Measurements from ENCODE around the gene WDR70. TPM values are rescaled to one million over a fixed set of nuclear protein-coding genes. Genes with fewer than 3 reads are reported as not detected.

Gene WDR70
- total RNA-seq, 1 donor from 2014 or later, result 23.6 TPM

DNA sequence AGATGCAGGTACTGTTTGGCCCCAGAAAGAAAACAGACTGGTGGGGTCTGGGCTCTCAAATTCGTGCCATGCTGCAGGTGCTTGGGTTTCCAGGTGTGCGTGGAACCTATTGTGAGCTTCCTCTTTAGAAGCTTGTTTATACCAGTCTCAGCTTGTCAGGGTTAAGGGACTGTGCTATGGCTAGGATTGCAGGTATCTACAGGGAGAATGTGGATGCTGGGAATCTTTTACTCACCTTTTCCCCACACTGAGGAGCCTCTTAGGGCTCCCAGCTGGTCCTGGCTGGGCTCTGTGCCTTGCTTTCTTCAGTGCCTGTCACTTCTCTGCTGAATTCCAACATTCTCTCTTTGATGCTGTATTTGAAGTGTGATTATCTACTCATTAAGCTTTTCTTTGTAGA is 111.8 kb downstream of the WDR70 start:
- Mint-ChIP-seq H3K27ac (ENCODE audit: unreplicated experiment) (no peak overlapping the region), H3K4me1 (ENCODE audit: low read depth) (peaks cover 6% of the 10 kb centered on the region), H3K4me3 (ENCODE audit: unreplicated experiment) (no peak overlapping the region), H3K9me3 (ENCODE audit: low read depth) (peaks cover 9% of the 10 kb centered on the region), H3K27me3 (ENCODE audit: low read depth) (no peaks in the 10 kb centered on the region), H3K36me3 (ENCODE audit: low read depth) (peaks cover 9% of the 10 kb centered on the region)
- TF ChIP-seq, protein P1, sequence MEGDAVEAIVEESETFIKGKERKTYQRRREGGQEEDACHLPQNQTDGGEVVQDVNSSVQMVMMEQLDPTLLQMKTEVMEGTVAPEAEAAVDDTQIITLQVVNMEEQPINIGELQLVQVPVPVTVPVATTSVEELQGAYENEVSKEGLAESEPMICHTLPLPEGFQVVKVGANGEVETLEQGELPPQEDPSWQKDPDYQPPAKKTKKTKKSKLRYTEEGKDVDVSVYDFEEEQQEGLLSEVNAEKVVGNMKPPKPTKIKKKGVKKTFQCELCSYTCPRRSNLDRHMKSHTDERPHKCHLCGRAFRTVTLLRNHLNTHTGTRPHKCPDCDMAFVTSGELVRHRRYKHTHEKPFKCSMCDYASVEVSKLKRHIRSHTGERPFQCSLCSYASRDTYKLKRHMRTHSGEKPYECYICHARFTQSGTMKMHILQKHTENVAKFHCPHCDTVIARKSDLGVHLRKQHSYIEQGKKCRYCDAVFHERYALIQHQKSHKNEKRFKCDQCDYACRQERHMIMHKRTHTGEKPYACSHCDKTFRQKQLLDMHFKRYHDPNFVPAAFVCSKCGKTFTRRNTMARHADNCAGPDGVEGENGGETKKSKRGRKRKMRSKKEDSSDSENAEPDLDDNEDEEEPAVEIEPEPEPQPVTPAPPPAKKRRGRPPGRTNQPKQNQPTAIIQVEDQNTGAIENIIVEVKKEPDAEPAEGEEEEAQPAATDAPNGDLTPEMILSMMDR (IDR thresholded peaks at IDR 0.05), result no peak
- no peak for DNase-seq (ENCODE audit: low spot score)

DNA sequence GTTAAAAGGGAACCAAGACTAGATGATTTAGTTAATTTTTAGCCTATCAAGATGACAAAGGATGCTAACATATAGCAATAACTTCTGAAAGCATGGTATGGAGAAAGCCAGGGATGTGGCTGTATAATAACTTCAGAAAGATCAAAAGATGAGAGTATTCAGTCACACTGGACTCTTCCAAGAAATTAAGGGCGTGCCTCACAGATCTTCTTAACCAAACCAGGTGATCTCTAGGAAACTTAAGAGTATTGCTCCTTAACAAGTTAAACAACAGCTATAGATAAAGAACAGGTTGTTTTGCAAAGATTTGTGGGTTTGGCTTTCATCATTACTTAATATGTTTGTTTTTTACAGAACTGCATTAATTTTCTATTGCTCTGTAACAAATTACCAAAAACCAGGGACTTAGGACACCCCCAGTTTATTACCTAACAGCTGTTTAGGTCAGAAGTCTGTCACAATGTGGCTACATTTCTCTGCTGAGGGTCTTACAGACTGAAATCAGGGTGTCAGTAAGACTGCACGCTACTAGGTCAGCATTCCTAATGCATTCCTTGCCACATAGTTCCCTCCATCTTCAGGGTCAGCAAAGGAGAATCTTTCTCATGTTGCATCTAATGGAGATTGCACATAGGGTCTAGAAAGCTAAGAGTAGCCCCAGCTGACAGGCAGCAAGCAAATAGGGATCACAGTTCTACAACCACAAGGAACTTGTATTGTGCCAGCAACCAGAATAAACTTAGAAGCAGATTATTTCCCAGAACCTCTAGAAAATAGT is 113.8 kb downstream of the WDR70 start:
- H3K9me3 Mint-ChIP-seq (ENCODE audit: low read depth), result peaks cover 9% of the 10 kb centered on the region
- H3K36me3 Mint-ChIP-seq (ENCODE audit: low read depth), result peaks cover 10% of the 10 kb centered on the region
- TF ChIP-seq, protein P1 (IDR thresholded peaks at IDR 0.05), result no peak
- no peak overlapping the region for H3K27ac Mint-ChIP-seq (ENCODE audit: unreplicated experiment)
- peaks cover 6% of the 10 kb centered on the region for H3K4me1 Mint-ChIP-seq (ENCODE audit: low read depth)
- DNase-seq (ENCODE audit: low spot score), result no peak
- H3K4me3 Mint-ChIP-seq (ENCODE audit: unreplicated experiment), result no peak overlapping the region
- H3K27me3 Mint-ChIP-seq (ENCODE audit: low read depth), result no peaks in the 10 kb centered on the region

DNA sequence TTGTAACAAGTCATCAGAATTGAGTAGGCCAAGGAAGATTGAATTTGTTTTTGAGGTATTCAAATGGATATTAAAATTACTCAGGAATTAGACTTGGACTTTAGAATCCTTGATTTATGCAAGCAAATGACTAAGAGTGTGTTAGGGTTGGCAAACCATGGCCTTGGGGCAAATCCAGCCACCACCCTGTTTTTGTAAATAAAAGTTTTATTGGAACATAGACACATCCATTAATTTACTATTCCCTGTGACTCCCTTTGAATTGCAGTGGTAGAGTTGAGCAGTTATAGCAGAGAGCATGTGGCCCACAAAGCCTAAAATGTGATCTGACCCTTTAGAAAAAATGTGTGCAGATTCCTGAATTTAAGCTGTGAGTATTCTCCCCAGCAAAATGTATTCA is 115.6 kb downstream of the WDR70 start:
- TF ChIP-seq, protein P1 (IDR thresholded peaks at IDR 0.05), result no peak
- Mint-ChIP-seq H3K9me3 (ENCODE audit: low read depth) (peaks cover 2% of the 10 kb centered on the region), H3K4me3 (ENCODE audit: unreplicated experiment) (no peak overlapping the region), H3K36me3 (ENCODE audit: low read depth) (peaks cover 7% of the 10 kb centered on the region), H3K4me1 (ENCODE audit: low read depth) (peaks cover 6% of the 10 kb centered on the region), H3K27ac (ENCODE audit: unreplicated experiment) (no peak overlapping the region), H3K27me3 (ENCODE audit: low read depth) (no peaks in the 10 kb centered on the region)
- DNase-seq (ENCODE audit: low spot score), result no peak

DNA sequence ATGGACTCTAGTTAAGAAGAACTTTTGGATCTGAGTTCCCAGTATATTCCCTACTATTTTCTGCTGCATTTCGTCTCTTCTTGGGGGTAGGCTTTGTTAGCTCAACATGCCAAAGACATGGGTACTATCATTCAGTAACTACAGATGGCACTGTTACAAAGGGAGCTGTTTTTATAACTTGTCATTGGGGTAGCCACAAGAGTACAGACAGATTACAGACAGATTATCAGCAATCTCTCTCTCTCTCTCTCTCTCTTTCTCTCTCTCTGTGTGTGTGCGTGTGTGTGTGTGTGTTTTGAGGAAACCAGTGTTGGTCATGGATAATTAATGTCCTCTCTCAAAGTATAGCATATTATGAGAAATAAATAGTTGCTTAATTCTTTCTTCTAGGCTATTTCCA is 116.1 kb downstream of the WDR70 start:
- peaks cover 7% of the 10 kb centered on the region for H3K36me3 Mint-ChIP-seq (ENCODE audit: low read depth)
- no peak overlapping the region for H3K27ac Mint-ChIP-seq (ENCODE audit: unreplicated experiment)
- no peaks in the 10 kb centered on the region for H3K27me3 Mint-ChIP-seq (ENCODE audit: low read depth)
- no peak overlapping the region for H3K4me3 Mint-ChIP-seq (ENCODE audit: unreplicated experiment)
- no peak for DNase-seq (ENCODE audit: low spot score)
- peaks cover 6% of the 10 kb centered on the region for H3K4me1 Mint-ChIP-seq (ENCODE audit: low read depth)
- TF ChIP-seq, protein P1 (IDR thresholded peaks at IDR 0.05), result peak; percentile 62
- H3K9me3 Mint-ChIP-seq (ENCODE audit: low read depth), result peaks cover 2% of the 10 kb centered on the region

DNA sequence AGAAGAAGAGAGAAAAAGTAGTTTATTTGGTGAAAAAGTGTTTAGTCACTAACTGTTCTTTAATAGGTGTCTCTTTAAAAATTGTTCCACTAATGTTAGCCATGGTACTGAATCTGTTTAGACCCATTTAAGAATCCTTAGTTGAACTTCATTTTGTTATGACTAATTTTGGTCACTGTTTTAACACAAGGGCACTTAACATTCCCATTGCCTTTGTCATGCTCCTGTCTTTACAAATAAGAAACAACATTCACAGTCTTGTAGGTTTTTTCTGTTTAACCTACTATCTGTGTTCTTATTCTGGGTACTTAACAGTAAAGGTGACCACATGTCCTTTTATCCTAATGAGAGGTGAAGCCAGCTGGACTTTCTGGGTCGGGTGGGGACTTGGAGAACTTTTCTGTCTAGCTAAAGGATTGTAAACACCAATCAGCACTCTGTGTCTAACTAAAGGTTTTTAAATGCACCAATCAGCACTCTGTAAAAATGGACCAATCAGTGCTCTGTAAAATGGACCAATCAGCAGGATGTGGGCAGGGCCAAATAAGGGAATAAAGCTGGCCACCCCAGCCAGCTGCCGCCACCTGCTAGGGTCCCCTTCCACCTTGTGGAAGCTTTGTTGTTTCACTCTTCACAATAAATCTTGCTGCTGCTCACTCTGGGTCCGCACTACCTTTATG is 116.7 kb downstream of the WDR70 start:
- no peak for DNase-seq (ENCODE audit: low spot score)
- H3K4me1 Mint-ChIP-seq (ENCODE audit: low read depth), result peaks cover 6% of the 10 kb centered on the region
- no peak overlapping the region for H3K27ac Mint-ChIP-seq (ENCODE audit: unreplicated experiment)
- peaks cover 2% of the 10 kb centered on the region for H3K9me3 Mint-ChIP-seq (ENCODE audit: low read depth)
- no peak overlapping the region for H3K4me3 Mint-ChIP-seq (ENCODE audit: unreplicated experiment)
- no peaks in the 10 kb centered on the region for H3K27me3 Mint-ChIP-seq (ENCODE audit: low read depth)
- peaks cover 7% of the 10 kb centered on the region for H3K36me3 Mint-ChIP-seq (ENCODE audit: low read depth)
- TF ChIP-seq, protein P1 (IDR thresholded peaks at IDR 0.05), result no peak
